GM21526 (cell line): Measurements from ENCODE around the gene FRAT1.

Source experiments
- ATAC-seq: cut with Tn5 transposase; IDR thresholded peaks from one replicate; pipeline ENCODE4 v1.9.1; 2021; ENCODE audit warnings: moderate library complexity; ENCODE audit not compliant: unreplicated experiment, low FRiP score

Gene FRAT1

GRCh38 chr10:97362310-97363033, 43.4 kb downstream of the FRAT1 start:
- ATAC-seq, result no peak

GRCh38 chr10:97363071-97363470, 44.0 kb downstream of the FRAT1 start:
- no peak for ATAC-seq

GRCh38 chr10:97365761-97366351, 46.8 kb downstream of the FRAT1 start:
- ATAC-seq, result no peak

- no peak for ATAC-seq
Measured at GRCh38 chr10:97366572-97366971, 47.5 kb downstream of the FRAT1 start.

- no peak for ATAC-seq
Measured at GRCh38 chr10:97367126-97367649, 48.1 kb downstream of the FRAT1 start.
